SK-N-SH treated with all-trans-retinoic acid at 6 μM for 48 hours (cell line): ENCODE results near the gene TCF12.

ENCODE experiments used
- ATAC-seq: fragments of 200-7000 bp; cut with Tn5 transposase; 3 replicates; pipeline ENCODE4 v1.9.1; 2020; ENCODE audit warnings: mild to moderate bottlenecking, moderate library complexity
- ARNTL ChIP-seq: fragments of 450-650 bp; formaldehyde crosslinking; IDR thresholded peaks from 2 replicates; pipeline ENCODE4 v1.5.0; 2020; ENCODE audit warnings: low read depth, mild to moderate bottlenecking, moderate library complexity, borderline replicate concordance
- BACH2 ChIP-seq: fragments of 250-450 bp; sonication (Bioruptor Pico); IDR thresholded peaks from 2 replicates; pipeline ENCODE4 v1.9.0; 2021; ENCODE audit warnings: mild to moderate bottlenecking, borderline replicate concordance
- ESRRG ChIP-seq: fragments of 250-450 bp; sonication (Bioruptor Pico); IDR thresholded peaks from 2 replicates; pipeline ENCODE4 v1.6.1; 2021; ENCODE audit warnings: mild to moderate bottlenecking
- GLIS3 ChIP-seq: fragments of 250-450 bp; sonication (Bioruptor Pico); IDR thresholded peaks from 2 replicates; pipeline ENCODE4 v1.5.0; 2020; ENCODE audit warnings: mild to moderate bottlenecking, moderate library complexity
- ISL1 ChIP-seq: fragments of 250-450 bp; sonication (Bioruptor Pico); IDR thresholded peaks from 2 replicates; pipeline ENCODE4 v2.1.2; 2022; ENCODE audit warnings: mild to moderate bottlenecking, moderate library complexity
- OSR1 ChIP-seq: fragments of 250-450 bp; sonication (Bioruptor Pico); IDR thresholded peaks from 2 replicates; pipeline ENCODE4 v1.8.0; 2022; ENCODE audit warnings: moderate library complexity, mild to moderate bottlenecking, inconsistent platforms
- RARB ChIP-seq: fragments of 250-450 bp; sonication (Bioruptor Pico); IDR thresholded peaks from 2 replicates; pipeline ENCODE4 v1.8.0; 2021; ENCODE audit warnings: mild to moderate bottlenecking, moderate library complexity
- SNAI2 ChIP-seq: fragments of 250-450 bp; sonication (Bioruptor Pico); IDR thresholded peaks from 2 replicates; pipeline ENCODE4 v1.5.0; 2020; ENCODE audit warnings: mild to moderate bottlenecking, moderate library complexity
- TCF4 ChIP-seq: fragments of 250-450 bp; sonication (Bioruptor Pico); IDR thresholded peaks from 2 replicates; pipeline ENCODE4 v1.8.0; 2021; ENCODE audit warnings: mild to moderate bottlenecking, moderate library complexity, borderline replicate concordance
- ZFP3 ChIP-seq: fragments of 250-450 bp; sonication (Bioruptor Pico); IDR thresholded peaks from 2 replicates; pipeline ENCODE4 v1.5.0; 2020; ENCODE audit warnings: mild to moderate bottlenecking, moderate library complexity
- ZFP30 ChIP-seq: fragments of 450-650 bp; formaldehyde crosslinking; IDR thresholded peaks from 2 replicates; pipeline ENCODE4 v1.5.0; 2022; ENCODE audit warnings: mild to moderate bottlenecking, moderate library complexity
- ZNF565 ChIP-seq: fragments of 450-650 bp; formaldehyde crosslinking; conservative IDR thresholded peaks from 2 replicates; pipeline ENCODE4 v1.5.0; 2020; ENCODE audit warnings: low read depth, mild to moderate bottlenecking, moderate library complexity
- ZNF8 ChIP-seq: fragments of 450-650 bp; formaldehyde crosslinking; IDR thresholded peaks from 2 replicates; pipeline ENCODE4 v1.5.0; 2020; ENCODE audit warnings: mild to moderate bottlenecking, moderate library complexity
- TF ChIP-seq, protein P1 (sequence below): fragments of 250-450 bp; sonication (Bioruptor Pico); IDR thresholded peaks from 2 replicates; pipeline ENCODE4 v1.5.1; 2021; ENCODE audit warnings: mild to moderate bottlenecking, moderate library complexity
- TF ChIP-seq, protein P2 (sequence below): fragments of 250-450 bp; sonication (Bioruptor Pico); IDR thresholded peaks from 2 replicates; pipeline ENCODE4 v1.5.0; 2020; ENCODE audit warnings: mild to moderate bottlenecking, moderate library complexity
- TF ChIP-seq, protein P3 (sequence below): fragments of 250-450 bp; sonication (Bioruptor Pico); IDR thresholded peaks from 2 replicates; pipeline ENCODE4 v1.8.0; 2021; ENCODE audit warnings: low read depth, mild to moderate bottlenecking, moderate library complexity, borderline replicate concordance
- TF ChIP-seq, protein P4 (sequence below): fragments of 250-450 bp; sonication (Bioruptor Pico); IDR thresholded peaks from 2 replicates; pipeline ENCODE4 v1.5.1; 2020; ENCODE audit warnings: low read depth, mild to moderate bottlenecking, moderate library complexity
- TF ChIP-seq, protein P5 (sequence below): fragments of 250-450 bp; sonication (Bioruptor Pico); IDR thresholded peaks from 2 replicates; pipeline ENCODE4 v1.8.0; 2020; ENCODE audit warnings: mild to moderate bottlenecking, moderate library complexity, borderline replicate concordance

Gene TCF12

GRCh38 chr15:56927816-56928215 lies 9.4 kb downstream of the TCF12 start:
- ATAC-seq, result no peak; the same call in 2 of the 3 replicates
- TF ChIP-seq GLIS3 (CRISPR knock-in tag) (no peak), ISL1 (CRISPR knock-in tag) (peak; percentile 40; the same call in 1 of the 2 replicates)

DNA sequence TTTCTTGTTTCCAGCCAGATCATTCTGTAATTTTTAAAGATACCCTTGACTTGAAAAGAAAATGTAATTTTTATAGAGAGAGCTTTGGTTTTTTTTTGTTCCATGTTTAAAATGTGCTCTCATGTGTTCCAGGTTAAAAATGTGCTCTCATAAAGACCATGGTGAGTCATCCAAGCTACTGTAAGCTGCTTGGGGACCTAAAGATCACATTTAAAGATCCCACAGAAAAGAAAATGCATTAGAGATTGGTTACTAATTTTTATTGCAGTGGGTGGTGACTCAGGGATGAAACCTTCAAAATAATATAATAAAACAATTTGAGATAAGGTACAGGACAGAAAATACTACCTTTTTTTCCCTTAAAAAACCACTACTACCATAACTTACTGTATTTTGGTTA lies 11.0 kb downstream of the TCF12 start:
- TF ChIP-seq ZNF565 (CRISPR knock-in tag) (no peak), ISL1 (CRISPR knock-in tag) (0 out of 2 replicates have a peak, but pooled peaks have one; percentile 22)
- peak; percentile 44; the same call in 2 of the 3 replicates for ATAC-seq

DNA sequence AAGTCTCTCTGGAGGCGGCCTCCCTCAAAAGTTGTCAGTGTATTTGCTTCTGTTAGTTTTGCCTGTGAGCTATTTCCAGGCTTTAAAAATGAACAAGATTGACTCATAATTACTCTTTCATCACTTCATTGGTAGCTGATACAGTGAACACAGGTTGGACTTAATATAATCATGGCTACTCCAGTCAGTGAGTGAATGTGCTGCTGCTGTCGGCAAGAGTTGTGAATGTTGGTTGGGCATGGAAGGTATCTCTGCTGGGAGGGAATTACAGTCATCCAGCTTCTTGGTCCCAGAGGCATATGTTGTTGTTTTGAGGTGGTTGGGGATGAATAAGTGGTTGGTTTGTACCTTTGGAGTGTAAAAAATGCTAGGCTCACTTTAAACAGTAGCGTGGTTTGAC lies 11.5 kb downstream of the TCF12 start:
- no peak for TF ChIP-seq BACH2
- no peak for TF ChIP-seq ZFP3 (CRISPR knock-in tag)
- no peak for TF ChIP-seq SNAI2 (CRISPR knock-in tag)
- TF ChIP-seq, protein P1, sequence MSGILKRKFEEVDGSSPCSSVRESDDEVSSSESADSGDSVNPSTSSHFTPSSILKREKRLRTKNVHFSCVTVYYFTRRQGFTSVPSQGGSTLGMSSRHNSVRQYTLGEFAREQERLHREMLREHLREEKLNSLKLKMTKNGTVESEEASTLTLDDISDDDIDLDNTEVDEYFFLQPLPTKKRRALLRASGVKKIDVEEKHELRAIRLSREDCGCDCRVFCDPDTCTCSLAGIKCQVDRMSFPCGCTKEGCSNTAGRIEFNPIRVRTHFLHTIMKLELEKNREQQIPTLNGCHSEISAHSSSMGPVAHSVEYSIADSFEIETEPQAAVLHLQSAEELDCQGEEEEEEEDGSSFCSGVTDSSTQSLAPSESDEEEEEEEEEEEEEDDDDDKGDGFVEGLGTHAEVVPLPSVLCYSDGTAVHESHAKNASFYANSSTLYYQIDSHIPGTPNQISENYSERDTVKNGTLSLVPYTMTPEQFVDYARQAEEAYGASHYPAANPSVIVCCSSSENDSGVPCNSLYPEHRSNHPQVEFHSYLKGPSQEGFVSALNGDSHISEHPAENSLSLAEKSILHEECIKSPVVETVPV (CRISPR knock-in tag), result no peak
- TF ChIP-seq ISL1 (CRISPR knock-in tag), result no peak
- no peak for TF ChIP-seq ARNTL
- TF ChIP-seq TCF4, result no peak
- no peak for TF ChIP-seq ZNF565 (CRISPR knock-in tag)
- TF ChIP-seq ESRRG (CRISPR knock-in tag), result no peak
- TF ChIP-seq OSR1 (CRISPR knock-in tag), result no peak
- TF ChIP-seq, protein P2, sequence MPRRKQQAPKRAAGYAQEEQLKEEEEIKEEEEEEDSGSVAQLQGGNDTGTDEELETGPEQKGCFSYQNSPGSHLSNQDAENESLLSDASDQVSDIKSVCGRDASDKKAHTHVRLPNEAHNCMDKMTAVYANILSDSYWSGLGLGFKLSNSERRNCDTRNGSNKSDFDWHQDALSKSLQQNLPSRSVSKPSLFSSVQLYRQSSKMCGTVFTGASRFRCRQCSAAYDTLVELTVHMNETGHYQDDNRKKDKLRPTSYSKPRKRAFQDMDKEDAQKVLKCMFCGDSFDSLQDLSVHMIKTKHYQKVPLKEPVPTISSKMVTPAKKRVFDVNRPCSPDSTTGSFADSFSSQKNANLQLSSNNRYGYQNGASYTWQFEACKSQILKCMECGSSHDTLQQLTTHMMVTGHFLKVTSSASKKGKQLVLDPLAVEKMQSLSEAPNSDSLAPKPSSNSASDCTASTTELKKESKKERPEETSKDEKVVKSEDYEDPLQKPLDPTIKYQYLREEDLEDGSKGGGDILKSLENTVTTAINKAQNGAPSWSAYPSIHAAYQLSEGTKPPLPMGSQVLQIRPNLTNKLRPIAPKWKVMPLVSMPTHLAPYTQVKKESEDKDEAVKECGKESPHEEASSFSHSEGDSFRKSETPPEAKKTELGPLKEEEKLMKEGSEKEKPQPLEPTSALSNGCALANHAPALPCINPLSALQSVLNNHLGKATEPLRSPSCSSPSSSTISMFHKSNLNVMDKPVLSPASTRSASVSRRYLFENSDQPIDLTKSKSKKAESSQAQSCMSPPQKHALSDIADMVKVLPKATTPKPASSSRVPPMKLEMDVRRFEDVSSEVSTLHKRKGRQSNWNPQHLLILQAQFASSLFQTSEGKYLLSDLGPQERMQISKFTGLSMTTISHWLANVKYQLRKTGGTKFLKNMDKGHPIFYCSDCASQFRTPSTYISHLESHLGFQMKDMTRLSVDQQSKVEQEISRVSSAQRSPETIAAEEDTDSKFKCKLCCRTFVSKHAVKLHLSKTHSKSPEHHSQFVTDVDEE, result no peak
- TF ChIP-seq, protein P3, sequence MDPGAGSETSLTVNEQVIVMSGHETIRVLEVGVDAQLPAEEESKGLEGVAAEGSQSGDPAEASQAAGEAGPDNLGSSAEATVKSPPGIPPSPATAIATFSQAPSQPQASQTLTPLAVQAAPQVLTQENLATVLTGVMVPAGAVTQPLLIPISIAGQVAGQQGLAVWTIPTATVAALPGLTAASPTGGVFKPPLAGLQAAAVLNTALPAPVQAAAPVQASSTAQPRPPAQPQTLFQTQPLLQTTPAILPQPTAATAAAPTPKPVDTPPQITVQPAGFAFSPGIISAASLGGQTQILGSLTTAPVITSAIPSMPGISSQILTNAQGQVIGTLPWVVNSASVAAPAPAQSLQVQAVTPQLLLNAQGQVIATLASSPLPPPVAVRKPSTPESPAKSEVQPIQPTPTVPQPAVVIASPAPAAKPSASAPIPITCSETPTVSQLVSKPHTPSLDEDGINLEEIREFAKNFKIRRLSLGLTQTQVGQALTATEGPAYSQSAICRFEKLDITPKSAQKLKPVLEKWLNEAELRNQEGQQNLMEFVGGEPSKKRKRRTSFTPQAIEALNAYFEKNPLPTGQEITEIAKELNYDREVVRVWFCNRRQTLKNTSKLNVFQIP (CRISPR knock-in tag), result no peak
- no peak for TF ChIP-seq ZFP30 (CRISPR knock-in tag)
- TF ChIP-seq RARB (CRISPR knock-in tag), result no peak
- ATAC-seq, result no peak

- no peak for TF ChIP-seq RARB (CRISPR knock-in tag)
- TF ChIP-seq, protein P4, sequence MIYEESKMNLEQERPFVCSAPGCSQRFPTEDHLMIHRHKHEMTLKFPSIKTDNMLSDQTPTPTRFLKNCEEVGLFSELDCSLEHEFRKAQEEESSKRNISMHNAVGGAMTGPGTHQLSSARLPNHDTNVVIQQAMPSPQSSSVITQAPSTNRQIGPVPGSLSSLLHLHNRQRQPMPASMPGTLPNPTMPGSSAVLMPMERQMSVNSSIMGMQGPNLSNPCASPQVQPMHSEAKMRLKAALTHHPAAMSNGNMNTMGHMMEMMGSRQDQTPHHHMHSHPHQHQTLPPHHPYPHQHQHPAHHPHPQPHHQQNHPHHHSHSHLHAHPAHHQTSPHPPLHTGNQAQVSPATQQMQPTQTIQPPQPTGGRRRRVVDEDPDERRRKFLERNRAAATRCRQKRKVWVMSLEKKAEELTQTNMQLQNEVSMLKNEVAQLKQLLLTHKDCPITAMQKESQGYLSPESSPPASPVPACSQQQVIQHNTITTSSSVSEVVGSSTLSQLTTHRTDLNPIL (CRISPR knock-in tag), result no peak
- TF ChIP-seq ZNF565 (CRISPR knock-in tag), result no peak
- TF ChIP-seq, protein P3 (CRISPR knock-in tag), result no peak
- no peak for TF ChIP-seq BACH2
- TF ChIP-seq, protein P1 (CRISPR knock-in tag), result no peak
- no peak for TF ChIP-seq TCF4
- TF ChIP-seq, protein P5, sequence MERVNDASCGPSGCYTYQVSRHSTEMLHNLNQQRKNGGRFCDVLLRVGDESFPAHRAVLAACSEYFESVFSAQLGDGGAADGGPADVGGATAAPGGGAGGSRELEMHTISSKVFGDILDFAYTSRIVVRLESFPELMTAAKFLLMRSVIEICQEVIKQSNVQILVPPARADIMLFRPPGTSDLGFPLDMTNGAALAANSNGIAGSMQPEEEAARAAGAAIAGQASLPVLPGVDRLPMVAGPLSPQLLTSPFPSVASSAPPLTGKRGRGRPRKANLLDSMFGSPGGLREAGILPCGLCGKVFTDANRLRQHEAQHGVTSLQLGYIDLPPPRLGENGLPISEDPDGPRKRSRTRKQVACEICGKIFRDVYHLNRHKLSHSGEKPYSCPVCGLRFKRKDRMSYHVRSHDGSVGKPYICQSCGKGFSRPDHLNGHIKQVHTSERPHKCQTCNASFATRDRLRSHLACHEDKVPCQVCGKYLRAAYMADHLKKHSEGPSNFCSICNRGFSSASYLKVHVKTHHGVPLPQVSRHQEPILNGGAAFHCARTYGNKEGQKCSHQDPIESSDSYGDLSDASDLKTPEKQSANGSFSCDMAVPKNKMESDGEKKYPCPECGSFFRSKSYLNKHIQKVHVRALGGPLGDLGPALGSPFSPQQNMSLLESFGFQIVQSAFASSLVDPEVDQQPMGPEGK (CRISPR knock-in tag), result no peak
- TF ChIP-seq GLIS3 (CRISPR knock-in tag), result no peak
- no peak for TF ChIP-seq ZNF8 (CRISPR knock-in tag)
- no peak for TF ChIP-seq SNAI2 (CRISPR knock-in tag)
- TF ChIP-seq, protein P2, result no peak
- no peak for ATAC-seq
Measured at GRCh38 chr15:56930669-56931313, 12.3 kb downstream of the TCF12 start.
